Measurements from ENCODE around the gene PKNOX2. TPM values are rescaled to one million over a fixed set of nuclear protein-coding genes. Genes with fewer than 3 reads are reported as not detected.

PKNOX2 gene
- total and polyA plus RNA-seq, 9 of the 15 experiments (the other 6 are each of a cell fraction or from before 2014, with no cell fraction given), result not detected

DNA sequence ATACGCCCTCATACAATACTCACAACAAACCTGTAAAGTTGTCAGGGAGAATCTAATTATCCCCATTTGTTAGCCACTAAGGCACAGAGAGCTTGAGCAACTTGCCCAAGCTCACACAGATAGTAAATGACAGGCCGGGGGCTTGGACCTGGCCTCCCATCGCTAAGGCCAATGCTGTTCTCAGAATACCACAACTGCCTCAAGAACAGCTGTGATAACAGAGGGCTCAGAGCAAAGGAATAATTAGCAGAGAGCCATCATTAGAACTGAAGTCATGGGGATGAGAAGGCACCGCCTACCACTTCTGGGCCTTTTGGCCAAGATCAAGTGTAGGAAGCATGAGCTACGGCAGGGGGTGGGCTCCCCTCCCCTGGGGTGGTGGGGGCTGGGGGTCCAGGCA is 232.9 kb downstream of the PKNOX2 start:
- ChIA-PET CTCF (ENCODE audit: low intra/inter-chr PET ratio) (no interaction called here), POLR2A (interaction anchor here (0.6 to 2.2 kb wide), 6 partner anchors 11 to 130 kb away, joined by 3 to 6 read pairs (median 3); no protein-coding TSS in a partner anchor)
- FAIRE-seq (no peak), ATAC-seq (no peak), DNase-seq (ENCODE audit: extremely low read depth in 1 of 4, low spot score in 3 of 4) (no peak)
- Histone ChIP-seq H3K79me2 (ENCODE audit: control insufficient read depth, insufficient read depth, low read length) (no peaks in the 10 kb centered on the region), H3K4me2 (ENCODE audit: insufficient read depth, low read length) (no peak overlapping the region), H4K20me1 (replicated peaks; ENCODE audit: control insufficient read depth, insufficient read depth, low read length) (no peaks in the 10 kb centered on the region; the same call in 1 of the 2 replicates), H3K27ac (ENCODE audit: extremely low read depth, low read depth, low read length) (no peak overlapping the region), H3K9me3 (replicated peaks; ENCODE audit: control insufficient read depth, insufficient read depth, low read depth, low read length) (no peaks in the 10 kb centered on the region), H3K36me3 (ENCODE audit: control insufficient read depth, insufficient read depth, low read length) (no peaks in the 10 kb centered on the region), H3K9ac (ENCODE audit: insufficient read depth in 1 of 2, low read depth in 2 of 2, low read length in 2 of 2) (no peak overlapping the region), H3K27me3 (ENCODE audit: control insufficient read depth in 2 of 2, insufficient read depth in 2 of 2, low read length in 2 of 2) (peaks cover 39 to 69% of the 10 kb centered on the region in 2 experiments), H3K9me1 (ENCODE audit: control insufficient read depth, insufficient read depth, low read length) (no peaks in the 10 kb centered on the region), H2AFZ (ENCODE audit: low read depth, low read length) (no peak overlapping the region), H3K4me3 (no peak overlapping the region), H3K4me1 (replicated peaks in 1 of 2; ENCODE audit: control insufficient read depth in 2 of 2, insufficient read depth in 2 of 2, low read length in 2 of 2) (no peaks in the 10 kb centered on the region)
- intact Hi-C loops (cut with micrococcal nuclease) (no loop called here), in situ Hi-C loops (cut with MboI) (no loop called here)
- no peak for TF ChIP-seq PTTG1 (tag; IDR thresholded peaks at IDR 0.05; ENCODE audit: low read depth)
- TF ChIP-seq, protein P1, sequence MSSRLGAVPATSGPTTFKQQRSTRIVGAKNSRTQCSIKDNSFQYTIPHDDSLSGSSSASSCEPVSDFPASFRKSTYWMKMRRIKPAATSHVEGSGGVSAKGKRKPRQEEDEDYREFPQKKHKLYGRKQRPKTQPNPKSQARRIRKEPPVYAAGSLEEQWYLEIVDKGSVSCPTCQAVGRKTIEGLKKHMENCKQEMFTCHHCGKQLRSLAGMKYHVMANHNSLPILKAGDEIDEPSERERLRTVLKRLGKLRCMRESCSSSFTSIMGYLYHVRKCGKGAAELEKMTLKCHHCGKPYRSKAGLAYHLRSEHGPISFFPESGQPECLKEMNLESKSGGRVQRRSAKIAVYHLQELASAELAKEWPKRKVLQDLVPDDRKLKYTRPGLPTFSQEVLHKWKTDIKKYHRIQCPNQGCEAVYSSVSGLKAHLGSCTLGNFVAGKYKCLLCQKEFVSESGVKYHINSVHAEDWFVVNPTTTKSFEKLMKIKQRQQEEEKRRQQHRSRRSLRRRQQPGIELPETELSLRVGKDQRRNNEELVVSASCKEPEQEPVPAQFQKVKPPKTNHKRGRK (tag; IDR thresholded peaks at IDR 0.05), result no peak
- TF ChIP-seq ZNF41 (CRISPR knock-in tag; conservative IDR thresholded peaks at IDR 0.05), result no peak
- no peak for TF ChIP-seq MTF1 (CRISPR knock-in tag; IDR thresholded peaks at IDR 0.05; ENCODE audit: borderline replicate concordance)
- TF ChIP-seq ZBTB8A (IDR thresholded peaks at IDR 0.05; ENCODE audit: partially characterized antibody), result no peak
- no peak for TF ChIP-seq NCOA6 (IDR thresholded peaks at IDR 0.05)
- TF ChIP-seq, protein P2, sequence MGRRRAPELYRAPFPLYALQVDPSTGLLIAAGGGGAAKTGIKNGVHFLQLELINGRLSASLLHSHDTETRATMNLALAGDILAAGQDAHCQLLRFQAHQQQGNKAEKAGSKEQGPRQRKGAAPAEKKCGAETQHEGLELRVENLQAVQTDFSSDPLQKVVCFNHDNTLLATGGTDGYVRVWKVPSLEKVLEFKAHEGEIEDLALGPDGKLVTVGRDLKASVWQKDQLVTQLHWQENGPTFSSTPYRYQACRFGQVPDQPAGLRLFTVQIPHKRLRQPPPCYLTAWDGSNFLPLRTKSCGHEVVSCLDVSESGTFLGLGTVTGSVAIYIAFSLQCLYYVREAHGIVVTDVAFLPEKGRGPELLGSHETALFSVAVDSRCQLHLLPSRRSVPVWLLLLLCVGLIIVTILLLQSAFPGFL (CRISPR knock-in tag; IDR thresholded peaks at IDR 0.05), result no peak
- no peak for TF ChIP-seq SNIP1 (IDR thresholded peaks at IDR 0.05; ENCODE audit: low read depth)
- no peak for TF ChIP-seq TGIF2 (CRISPR knock-in tag; IDR thresholded peaks at IDR 0.05)
- TF ChIP-seq FIP1L1 (IDR thresholded peaks at IDR 0.05; ENCODE audit: low read depth, low read length, poor library complexity, severe bottlenecking), result no peak
- TF ChIP-seq ZNF79 (CRISPR knock-in tag; IDR thresholded peaks at IDR 0.05; ENCODE audit: low read depth), result no peak
- TF ChIP-seq GATAD2A (IDR thresholded peaks at IDR 0.05), result no peak
- TF ChIP-seq DMBX1 (CRISPR knock-in tag; IDR thresholded peaks at IDR 0.05; ENCODE audit: borderline replicate concordance), result no peak
- TF ChIP-seq NFIX (CRISPR knock-in tag; IDR thresholded peaks at IDR 0.05; ENCODE audit: low read depth), result no peak
- TF ChIP-seq, protein P3, sequence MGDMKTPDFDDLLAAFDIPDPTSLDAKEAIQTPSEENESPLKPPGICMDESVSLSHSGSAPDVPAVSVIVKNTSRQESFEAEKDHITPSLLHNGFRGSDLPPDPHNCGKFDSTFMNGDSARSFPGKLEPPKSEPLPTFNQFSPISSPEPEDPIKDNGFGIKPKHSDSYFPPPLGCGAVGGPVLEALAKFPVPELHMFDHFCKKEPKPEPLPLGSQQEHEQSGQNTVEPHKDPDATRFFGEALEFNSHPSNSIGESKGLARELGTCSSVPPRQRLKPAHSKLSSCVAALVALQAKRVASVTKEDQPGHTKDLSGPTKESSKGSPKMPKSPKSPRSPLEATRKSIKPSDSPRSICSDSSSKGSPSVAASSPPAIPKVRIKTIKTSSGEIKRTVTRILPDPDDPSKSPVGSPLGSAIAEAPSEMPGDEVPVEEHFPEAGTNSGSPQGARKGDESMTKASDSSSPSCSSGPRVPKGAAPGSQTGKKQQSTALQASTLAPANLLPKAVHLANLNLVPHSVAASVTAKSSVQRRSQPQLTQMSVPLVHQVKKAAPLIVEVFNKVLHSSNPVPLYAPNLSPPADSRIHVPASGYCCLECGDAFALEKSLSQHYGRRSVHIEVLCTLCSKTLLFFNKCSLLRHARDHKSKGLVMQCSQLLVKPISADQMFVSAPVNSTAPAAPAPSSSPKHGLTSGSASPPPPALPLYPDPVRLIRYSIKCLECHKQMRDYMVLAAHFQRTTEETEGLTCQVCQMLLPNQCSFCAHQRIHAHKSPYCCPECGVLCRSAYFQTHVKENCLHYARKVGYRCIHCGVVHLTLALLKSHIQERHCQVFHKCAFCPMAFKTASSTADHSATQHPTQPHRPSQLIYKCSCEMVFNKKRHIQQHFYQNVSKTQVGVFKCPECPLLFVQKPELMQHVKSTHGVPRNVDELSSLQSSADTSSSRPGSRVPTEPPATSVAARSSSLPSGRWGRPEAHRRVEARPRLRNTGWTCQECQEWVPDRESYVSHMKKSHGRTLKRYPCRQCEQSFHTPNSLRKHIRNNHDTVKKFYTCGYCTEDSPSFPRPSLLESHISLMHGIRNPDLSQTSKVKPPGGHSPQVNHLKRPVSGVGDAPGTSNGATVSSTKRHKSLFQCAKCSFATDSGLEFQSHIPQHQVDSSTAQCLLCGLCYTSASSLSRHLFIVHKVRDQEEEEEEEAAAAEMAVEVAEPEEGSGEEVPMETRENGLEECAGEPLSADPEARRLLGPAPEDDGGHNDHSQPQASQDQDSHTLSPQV (IDR thresholded peaks at IDR 0.05), result no peak
- TF ChIP-seq FOXP1 (CRISPR knock-in tag; IDR thresholded peaks at IDR 0.05), result no peak
- BruUV-seq (replicated peaks), result no TSS peak
- 4% methylated on average over 4 of the region's 5 CpGs for WGBS (ENCODE audit: insufficient coverage, low coverage, missing lambda C conversion rate)
